IMR-90 (cell line): ENCODE data around the gene TMEM253. TPM values are rescaled to one million over a fixed set of nuclear protein-coding genes. Genes with fewer than 3 reads are reported as not detected.

Experiments
- ATAC-seq: fragments of 200-7000 bp; cut with Tn5 transposase; 2 replicates; pipeline ENCODE4 v1.9.1; 2020; ENCODE audit warnings: low read depth, mild to moderate bottlenecking, moderate library complexity
- BruUV-seq: library from RNA; stranded (reverse); fragments of 400-500 nt; replicated peaks from 2 replicates; lab custom pipeline; 2021; lab: Mats Ljungman, UMichigan
- CTCF ChIA-PET: fragments of 300-600 bp; formaldehyde crosslinking; extraction: SDS; loops from one replicate; lab custom pipeline; 2021; ENCODE audit warnings: antibody characterized with exemption; lab: Yijun Ruan, JAX
- POLR2A ChIA-PET: fragments of 300-600 bp; sonication (Branson Sonifier 250); formaldehyde crosslinking; loops from one replicate; lab custom pipeline; 2022; ENCODE audit warnings: antibody characterized with exemption; ENCODE audit not compliant: unreplicated experiment; lab: Charles Lee
- DNase-seq: peaks from one replicate; pipeline ENCODE4 v3.0.0; 2013
- H2AFZ ChIP-seq: replicated peaks from 2 replicates; pipeline ENCODE3; 2013; ENCODE audit warnings: low read length, mild to moderate bottlenecking; ENCODE audit not compliant: poor library complexity
- H2AK5ac ChIP-seq: 2 replicates; pipeline ENCODE4 v1.6.1; 2013; ENCODE audit warnings: low read depth, low read length, inconsistent platforms
- H2AK9ac ChIP-seq: replicated peaks from 2 replicates; pipeline ENCODE3; 2013; ENCODE audit warnings: mild to moderate bottlenecking, low read depth, low read length, moderate library complexity; ENCODE audit not compliant: poor library complexity
- H2BK120ac ChIP-seq: 2 replicates; pipeline ENCODE4 v1.6.1; 2013; ENCODE audit warnings: low read depth, low read length, inconsistent platforms
- H2BK15ac ChIP-seq: 3 replicates; pipeline ENCODE4 v1.6.1; 2013; ENCODE audit warnings: low read depth, low read length, inconsistent platforms
- H2BK20ac ChIP-seq: 2 replicates; pipeline ENCODE4 v1.6.1; 2013; ENCODE audit warnings: low read depth, mild to moderate bottlenecking, inconsistent platforms, low read length, moderate library complexity
- H2BK5ac ChIP-seq: 2 replicates; pipeline ENCODE4 v1.6.1; 2013; ENCODE audit warnings: mild to moderate bottlenecking, low read depth, low read length, inconsistent platforms; ENCODE audit not compliant: poor library complexity, severe bottlenecking
- H3K14ac ChIP-seq: replicated peaks from 2 replicates; pipeline ENCODE4 v1.6.1; 2013; ENCODE audit warnings: low read depth, low read length, inconsistent platforms
- H3K18ac ChIP-seq: 2 replicates; pipeline ENCODE4 v1.6.1; 2013; ENCODE audit warnings: low read depth, low read length, control low read depth
- H3K23ac ChIP-seq: 2 replicates; pipeline ENCODE4 v1.6.1; 2013; ENCODE audit warnings: low read depth, low read length, inconsistent platforms
- H3K27ac ChIP-seq: 2 replicates; pipeline ENCODE4 v1.5.1; 2013; ENCODE audit warnings: mild to moderate bottlenecking, control low read depth, low read length; ENCODE audit not compliant: insufficient read depth
- H3K27me3 ChIP-seq: 2 replicates; pipeline ENCODE4 v1.6.1; 2013; ENCODE audit warnings: low read length; ENCODE audit not compliant: control insufficient read depth, insufficient read depth
- H3K36me3 ChIP-seq: 2 replicates; pipeline ENCODE4 v1.6.1; 2013; ENCODE audit warnings: low read length, mixed read lengths; ENCODE audit not compliant: control insufficient read depth, insufficient read depth
- H3K4ac ChIP-seq: 2 replicates; pipeline ENCODE4 v1.6.1; 2013; ENCODE audit warnings: low read depth, low read length, inconsistent platforms
- H3K4me1 ChIP-seq: 2 replicates; pipeline ENCODE4 v1.6.1; 2013; ENCODE audit warnings: low read length, mixed read lengths; ENCODE audit not compliant: control insufficient read depth, insufficient read depth
- H3K4me2 ChIP-seq: 2 replicates; pipeline ENCODE4 v1.6.1; 2013; ENCODE audit warnings: low read depth, mild to moderate bottlenecking, control low read depth, low read length, moderate library complexity
- H3K4me3 ChIP-seq: 2 replicates; pipeline ENCODE4 v1.5.1; 2013; ENCODE audit warnings: low read depth, mild to moderate bottlenecking, control low read depth, low read length, moderate library complexity; ENCODE audit not compliant: insufficient read depth
- H3K56ac ChIP-seq: 2 replicates; pipeline ENCODE4 v1.6.1; 2013; ENCODE audit warnings: low read length, inconsistent platforms; ENCODE audit not compliant: insufficient read depth; ENCODE audit errors: extremely low read depth
- H3K79me1 ChIP-seq, 2 experiments: 2 replicates each; pipeline ENCODE4 v1.6.1; 2013; ENCODE audit warnings: low read length in 2 of 2, inconsistent platforms in 1 of 2, low read depth in 1 of 2
- H3K9ac ChIP-seq: 2 replicates; pipeline ENCODE4 v1.6.1; 2013; ENCODE audit warnings: low read depth, low read length, control low read depth
- H3K9me1 ChIP-seq: 2 replicates; pipeline ENCODE4 v1.6.1; 2013; ENCODE audit warnings: low read length, inconsistent platforms; ENCODE audit not compliant: insufficient read depth
- H3K9me3 ChIP-seq: 2 replicates; pipeline ENCODE4 v1.6.1; 2013; ENCODE audit warnings: low read length; ENCODE audit not compliant: control insufficient read depth, insufficient read depth
- H4K20me1 ChIP-seq: 2 replicates; pipeline ENCODE4 v1.6.1; 2013; ENCODE audit warnings: low read length, inconsistent platforms; ENCODE audit not compliant: insufficient read depth
- H4K5ac ChIP-seq: 2 replicates; pipeline ENCODE4 v1.6.1; 2013; ENCODE audit warnings: mild to moderate bottlenecking, low read depth, low read length, control low read depth
- H4K8ac ChIP-seq, 2 experiments: 2 replicates each; pipeline ENCODE4 v1.6.1; 2013; ENCODE audit warnings: low read depth in 2 of 2, low read length in 2 of 2, control low read depth in 1 of 2, inconsistent platforms in 1 of 2
- H4K91ac ChIP-seq: 2 replicates; pipeline ENCODE4 v1.6.1; 2013; ENCODE audit warnings: low read depth, low read length, inconsistent platforms; ENCODE audit not compliant: insufficient read depth
- BHLHE40 ChIP-seq: fragments of 150-350 bp; IDR thresholded peaks from 2 replicates; pipeline ENCODE4 v1.6.1; 2016; ENCODE audit warnings: mild to moderate bottlenecking, low read depth, low read length
- CEBPB ChIP-seq: IDR thresholded peaks from 2 replicates; pipeline ENCODE4 v1.6.1; 2012; ENCODE audit warnings: low read depth, low read length, improper control_type of control experiment
- CHD1 ChIP-seq: IDR thresholded peaks from 2 replicates; pipeline ENCODE4 v1.6.1; 2012; ENCODE audit warnings: low read depth, low read length, improper control_type of control experiment
- MAFK ChIP-seq: IDR thresholded peaks from 2 replicates; pipeline ENCODE4 v1.6.1; 2012; ENCODE audit warnings: low read depth, low read length, improper control_type of control experiment
- MAZ ChIP-seq: IDR thresholded peaks from 2 replicates; pipeline ENCODE4 v1.6.1; 2012; ENCODE audit warnings: low read depth, mild to moderate bottlenecking, low read length, improper control_type of control experiment, moderate library complexity, borderline replicate concordance
- MXI1 ChIP-seq: IDR thresholded peaks from 2 replicates; pipeline ENCODE4 v1.6.1; 2012; ENCODE audit warnings: low read depth, mild to moderate bottlenecking, low read length, moderate library complexity, borderline replicate concordance
- NFE2L2 ChIP-seq: fragments of 150-350 bp; IDR thresholded peaks from 2 replicates; pipeline ENCODE4 v1.6.1; 2016; ENCODE audit warnings: low read depth, mild to moderate bottlenecking, low read length
- RCOR1 ChIP-seq: IDR thresholded peaks from 2 replicates; pipeline ENCODE4 v1.6.1; 2012; ENCODE audit warnings: mild to moderate bottlenecking, low read length, improper control_type of control experiment; ENCODE audit not compliant: insufficient replicate concordance
- RFX5 ChIP-seq: IDR thresholded peaks from 2 replicates; pipeline ENCODE4 v1.8.0; 2012; ENCODE audit warnings: low read depth, mild to moderate bottlenecking, low read length, moderate library complexity
- whole genome bisulfite sequencing, 2 experiments: methylation state at CpG; one replicate each; pipeline versions ENCODE4 v1.1.5 to v1.1.7; 2013; ENCODE audit warnings: missing lambda C conversion rate in 2 of 2; ENCODE audit not compliant: insufficient read length in 1 of 2; ENCODE audit errors: extremely low coverage in 2 of 2; 5-methylcytosine and 5-hydroxymethylcytosine counted together
- dilution Hi-C: fragments of 300-500 bp; cut with HindIII; formaldehyde crosslinking; loops from one replicate; pipeline ENCODE4 v1.14.3; 2018; ENCODE audit warnings: low sequenced_read_pairs; ENCODE audit not compliant: unreplicated experiment
- in situ Hi-C: fragments of 300-500 bp; cut with MboI; formaldehyde crosslinking; loops from 3 replicates; pipeline ENCODE4 v1.14.3; 2019; ENCODE audit warnings: low sequenced_read_pairs, inconsistent platforms, mixed read lengths
- intact Hi-C: fragments of 100-400 bp; cut with micrococcal nuclease; formaldehyde crosslinking; loops from 2 replicates; pipeline ENCODE4 v1.10.0; 2022
- polyA plus RNA-seq, 3 experiments: library from polyadenylated mRNA; depleted of rRNA; stranded (reverse); fragments of >200 nt; gene quantifications; 2 replicates each; pipeline ENCODE4 v1.2.3, GENCODE V29; 2012; ENCODE audit warnings: low replicate concordance in 1 of 3
- total RNA-seq: library from RNA; depleted of rRNA; stranded (reverse); fragments of >200 nt; gene quantifications from 2 replicates; pipeline ENCODE4 v1.2.3, GENCODE V29; 2012
- TF ChIP-seq, protein P1 (sequence below): fragments of 150-350 bp; IDR thresholded peaks from 2 replicates; pipeline ENCODE4 v1.6.1; 2017; ENCODE audit warnings: mild to moderate bottlenecking, antibody characterized with exemption, low read length, low read depth
- TF ChIP-seq, protein P2 (sequence below): conservative IDR thresholded peaks from 2 replicates; pipeline ENCODE4 v1.5.1; 2012; ENCODE audit warnings: mild to moderate bottlenecking, low read depth, low read length, improper control_type of control experiment

TMEM253 gene
- total and polyA plus RNA-seq, 2 of the 4 experiments (the other 2 are of a cell fraction): 0.07 TPM; not detected in 1

DNA sequence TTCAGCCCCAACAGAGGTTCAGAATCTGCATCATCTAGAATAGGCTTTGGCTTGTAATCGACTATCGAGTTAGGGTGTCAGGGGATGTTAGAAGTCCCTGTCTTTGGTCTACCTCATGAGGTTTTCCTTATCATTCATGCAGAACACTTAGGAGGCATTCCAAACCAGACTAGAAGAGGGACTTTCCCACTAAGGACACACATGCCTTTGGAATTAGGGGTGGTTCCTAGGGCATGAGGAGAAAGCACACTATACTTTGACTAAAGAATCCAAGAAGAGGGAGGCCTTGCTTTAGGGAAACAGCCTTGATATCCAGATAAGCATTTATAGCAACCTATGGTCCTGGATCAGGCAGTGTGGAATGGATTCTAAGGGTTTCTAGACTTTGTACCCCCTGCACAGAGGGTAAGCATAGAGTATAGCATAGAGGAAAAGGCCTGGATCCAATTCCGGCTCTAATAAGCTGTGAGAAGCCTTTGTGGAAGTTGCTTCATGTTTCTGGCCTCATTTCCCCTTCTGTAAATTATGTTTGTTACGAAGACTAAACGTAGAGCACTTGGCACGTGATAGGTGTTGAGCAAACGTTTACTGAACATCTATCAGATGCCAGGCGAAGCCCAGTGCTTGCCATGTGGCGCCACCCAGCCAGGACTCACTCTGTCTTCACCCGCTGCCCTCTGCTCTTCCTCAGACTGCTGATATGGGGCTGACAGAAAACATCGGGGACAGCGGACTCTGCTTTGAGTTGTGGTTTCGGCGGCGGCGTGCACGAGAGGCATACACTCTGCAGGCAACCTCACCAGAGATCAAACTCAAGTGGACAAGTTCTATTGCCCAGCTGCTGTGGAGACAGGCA is 15.6 kb upstream of the TMEM253 start (continued):
- TF ChIP-seq CEBPB: peak; percentile 15; the same call in 1 of the 2 replicates
- TF ChIP-seq RFX5: no peak
- TF ChIP-seq MAZ: 0 out of 2 replicates have a peak, but pooled peaks have one; percentile 23
- TF ChIP-seq RCOR1: no peak

DNA sequence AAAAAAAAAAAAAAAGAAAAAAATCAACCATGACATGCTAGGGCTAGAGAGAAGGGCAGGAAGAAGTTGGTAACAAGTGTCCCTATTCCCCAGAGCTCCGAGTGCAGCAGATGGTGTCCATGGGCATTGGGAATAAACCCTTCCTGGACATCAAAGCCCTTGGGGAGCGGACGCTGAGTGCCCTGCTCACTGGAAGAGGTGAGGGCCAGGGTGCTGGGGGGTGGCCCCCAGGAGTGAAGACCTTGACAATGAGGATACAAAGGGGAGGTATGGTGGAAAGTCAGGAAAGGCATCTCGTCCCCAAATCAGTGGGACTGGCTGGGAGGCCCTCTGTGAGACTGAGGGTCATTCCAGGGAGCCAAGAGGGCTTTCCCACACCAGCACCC is 14.0 kb upstream of the TMEM253 start:
- H3K36me3 ChIP-seq: peaks cover 57% of the 10 kb centered on the region
- H4K8ac ChIP-seq: peak overlapping the region in 1 of 2 experiments; percentile 6; a peak in 1 of 4 replicates
- H2AK5ac ChIP-seq: no peak overlapping the region
- H2AK9ac ChIP-seq: peak overlapping the region; percentile 70
- no peak overlapping the region for H2BK15ac ChIP-seq
- intact Hi-C loops (loop anchor here (2.0 kb wide), 1 partner anchor 18 kb away; no protein-coding TSS in a partner anchor), dilution Hi-C loops (no loop called here), in situ Hi-C loops (loop anchor here (25.0 kb wide), 2 partner anchors 625 to 750 kb away; partner anchors contain the start of genes APEX1, CCNB1IP1, OSGEP and PARP2)
- peaks cover 6% of the 10 kb centered on the region for H4K20me1 ChIP-seq
- no peak overlapping the region for H4K5ac ChIP-seq
- no peak overlapping the region for H2BK20ac ChIP-seq
- no peak overlapping the region for H3K4me3 ChIP-seq
- H3K56ac ChIP-seq: no peak overlapping the region
- no peak overlapping the region for H3K23ac ChIP-seq
- H4K91ac ChIP-seq: no peak overlapping the region
- DNase-seq (no peak), ATAC-seq (no peak)
- WGBS, 2 experiments: 100% methylated on average over 2 of the region's 4 CpGs; no CpG with 5 or more reads in 1 of the 2 experiments
- ChIA-PET POLR2A (no interaction called here), CTCF (interaction anchor here (0.7 to 1.7 kb wide), 4 partner anchors 17 to 116 kb away, joined by 3 to 10 read pairs (median 5); no protein-coding TSS in a partner anchor)
- H3K4me2 ChIP-seq: no peak overlapping the region
- H3K4me1 ChIP-seq: peaks cover 26% of the 10 kb centered on the region
- no peak overlapping the region for H3K4ac ChIP-seq
- H3K9me1 ChIP-seq: peaks cover 7% of the 10 kb centered on the region
- H3K27ac ChIP-seq: peak overlapping the region; percentile 43
- BruUV-seq: no TSS peak
- peaks cover 3 to 18% of the 10 kb centered on the region in 2 experiments; a peak in 2 of 4 replicates for H3K79me1 ChIP-seq
- no peak overlapping the region for H2BK120ac ChIP-seq
- no peak overlapping the region for H3K18ac ChIP-seq
- H3K9ac ChIP-seq: no peak overlapping the region
- H2BK5ac ChIP-seq: peak overlapping the region; percentile 34
- H2AFZ ChIP-seq: peak overlapping the region; percentile 64
- H3K14ac ChIP-seq: no peak overlapping the region
- H3K27me3 ChIP-seq: no peaks in the 10 kb centered on the region
- no peaks in the 10 kb centered on the region for H3K9me3 ChIP-seq
- no peak for TF ChIP-seq MAFK
- TF ChIP-seq RCOR1: no peak
- no peak for TF ChIP-seq BHLHE40
- no peak for TF ChIP-seq MAZ
- TF ChIP-seq, protein P1, sequence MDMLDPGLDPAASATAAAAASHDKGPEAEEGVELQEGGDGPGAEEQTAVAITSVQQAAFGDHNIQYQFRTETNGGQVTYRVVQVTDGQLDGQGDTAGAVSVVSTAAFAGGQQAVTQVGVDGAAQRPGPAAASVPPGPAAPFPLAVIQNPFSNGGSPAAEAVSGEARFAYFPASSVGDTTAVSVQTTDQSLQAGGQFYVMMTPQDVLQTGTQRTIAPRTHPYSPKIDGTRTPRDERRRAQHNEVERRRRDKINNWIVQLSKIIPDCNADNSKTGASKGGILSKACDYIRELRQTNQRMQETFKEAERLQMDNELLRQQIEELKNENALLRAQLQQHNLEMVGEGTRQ: no peak
- no peak for TF ChIP-seq NFE2L2
- TF ChIP-seq MXI1: no peak
- TF ChIP-seq, protein P2, sequence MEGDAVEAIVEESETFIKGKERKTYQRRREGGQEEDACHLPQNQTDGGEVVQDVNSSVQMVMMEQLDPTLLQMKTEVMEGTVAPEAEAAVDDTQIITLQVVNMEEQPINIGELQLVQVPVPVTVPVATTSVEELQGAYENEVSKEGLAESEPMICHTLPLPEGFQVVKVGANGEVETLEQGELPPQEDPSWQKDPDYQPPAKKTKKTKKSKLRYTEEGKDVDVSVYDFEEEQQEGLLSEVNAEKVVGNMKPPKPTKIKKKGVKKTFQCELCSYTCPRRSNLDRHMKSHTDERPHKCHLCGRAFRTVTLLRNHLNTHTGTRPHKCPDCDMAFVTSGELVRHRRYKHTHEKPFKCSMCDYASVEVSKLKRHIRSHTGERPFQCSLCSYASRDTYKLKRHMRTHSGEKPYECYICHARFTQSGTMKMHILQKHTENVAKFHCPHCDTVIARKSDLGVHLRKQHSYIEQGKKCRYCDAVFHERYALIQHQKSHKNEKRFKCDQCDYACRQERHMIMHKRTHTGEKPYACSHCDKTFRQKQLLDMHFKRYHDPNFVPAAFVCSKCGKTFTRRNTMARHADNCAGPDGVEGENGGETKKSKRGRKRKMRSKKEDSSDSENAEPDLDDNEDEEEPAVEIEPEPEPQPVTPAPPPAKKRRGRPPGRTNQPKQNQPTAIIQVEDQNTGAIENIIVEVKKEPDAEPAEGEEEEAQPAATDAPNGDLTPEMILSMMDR: no peak
- TF ChIP-seq CEBPB: no peak
- TF ChIP-seq CHD1: no peak
